ENCODE measurements around the gene VAC14. TPM values are rescaled to one million over a fixed set of nuclear protein-coding genes. Genes with fewer than 3 reads are reported as not detected.

The VAC14 gene
- total RNA-seq, 1 experiment from 2014 or later, result 49.9 TPM

DNA sequence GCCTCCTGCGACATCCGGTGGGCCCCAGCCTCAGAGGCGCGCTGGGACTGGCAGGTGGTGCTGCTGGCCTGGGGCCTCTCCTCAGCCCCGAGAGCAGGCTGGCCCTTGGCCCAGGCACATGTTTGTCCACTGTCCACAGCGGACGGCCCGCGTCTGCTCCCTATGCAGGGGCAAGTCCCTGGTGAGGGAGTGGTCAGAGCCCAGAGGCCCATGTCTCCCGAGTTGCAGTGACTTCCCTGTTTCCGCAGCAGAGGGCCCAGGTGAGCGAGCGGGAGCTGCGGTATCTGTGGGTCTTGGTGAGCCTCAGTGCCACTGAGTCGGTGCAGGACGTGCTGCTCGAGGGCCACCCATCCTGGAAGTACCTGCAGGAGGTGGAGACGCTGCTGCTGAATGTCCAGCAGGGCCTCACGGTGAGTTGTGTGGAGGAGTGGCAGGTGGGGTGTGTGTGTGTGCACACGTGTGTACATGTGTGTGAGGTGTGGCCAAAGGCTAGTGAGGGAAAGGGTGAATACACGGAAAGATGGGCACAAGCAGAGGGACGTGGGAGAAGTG is 144.2 kb downstream of the VAC14 start:
- no peaks in the 10 kb centered on the region for H3K36me3 Mint-ChIP-seq (ENCODE audit: insufficient read depth in 1 of 3, low read depth in 3 of 3)
- H4K8ac ChIP-seq (replicated peaks; ENCODE audit: insufficient read length, low read depth, low read length), result no peak overlapping the region
- H3T11ph ChIP-seq (ENCODE audit: low read length), result no peak overlapping the region
- H3K27me3 Mint-ChIP-seq (ENCODE audit: low read depth), result no peaks in the 10 kb centered on the region; the same call in 1 of the 2 replicates
- H3K4me2 ChIP-seq (ENCODE audit: insufficient read depth, insufficient read length, low read length), result no peak overlapping the region
- H3K23ac ChIP-seq (ENCODE audit: insufficient read length, low read depth, low read length), result no peak overlapping the region
- no peak overlapping the region for H3K4ac ChIP-seq (ENCODE audit: low read depth, low read length)
- no peak overlapping the region for H3K56ac ChIP-seq (ENCODE audit: insufficient read length, low read depth, low read length)
- H2BK12ac ChIP-seq (ENCODE audit: insufficient read length, low read depth, low read length), result no peak overlapping the region
- peaks cover 3% of the 10 kb centered on the region; the same call in 1 of the 2 replicates for H3K4me1 ChIP-seq (ENCODE audit: insufficient read depth, low read length)
- no peak overlapping the region for H2BK120ac ChIP-seq (ENCODE audit: low read depth, low read length, poor library complexity, severe bottlenecking)
- H2BK15ac ChIP-seq (ENCODE audit: low read depth, low read length), result no peak overlapping the region
- no peaks in the 10 kb centered on the region for H4K20me1 ChIP-seq (ENCODE audit: control insufficient read depth, insufficient read depth, insufficient read length)
- H3K27ac Mint-ChIP-seq, result no peak overlapping the region
- H3K14ac ChIP-seq (ENCODE audit: insufficient read depth, low read length), result no peak overlapping the region
- no peak overlapping the region for H3K9ac ChIP-seq (ENCODE audit: extremely low read depth, insufficient read length, low read length)
- H2AFZ ChIP-seq (ENCODE audit: low read length), result no peak overlapping the region
- peaks cover 11 to 18% of the 10 kb centered on the region in 2 experiments for H3K4me1 Mint-ChIP-seq
- no peak overlapping the region for H3K27ac ChIP-seq (ENCODE audit: insufficient read length, low read depth, low read length)
- no peak overlapping the region for H4K5ac ChIP-seq (ENCODE audit: insufficient read length, low read depth, low read length)
- H3K9me3 Mint-ChIP-seq, result no peaks in the 10 kb centered on the region
- no peak overlapping the region for H2BK5ac ChIP-seq (ENCODE audit: insufficient read length, low read length)
- no peaks in the 10 kb centered on the region for H3K27me3 ChIP-seq (ENCODE audit: insufficient read depth, low read length)
- peak; percentile 66 for DNase-seq
- no peaks in the 10 kb centered on the region for H3K79me2 ChIP-seq (ENCODE audit: insufficient read depth, low read length)
- H3K18ac ChIP-seq (ENCODE audit: insufficient read length, low read depth, low read length), result no peak overlapping the region
- no peaks in the 10 kb centered on the region for H3K9me3 ChIP-seq (ENCODE audit: control insufficient read depth, low read depth, low read length)
- TF ChIP-seq, protein P1, sequence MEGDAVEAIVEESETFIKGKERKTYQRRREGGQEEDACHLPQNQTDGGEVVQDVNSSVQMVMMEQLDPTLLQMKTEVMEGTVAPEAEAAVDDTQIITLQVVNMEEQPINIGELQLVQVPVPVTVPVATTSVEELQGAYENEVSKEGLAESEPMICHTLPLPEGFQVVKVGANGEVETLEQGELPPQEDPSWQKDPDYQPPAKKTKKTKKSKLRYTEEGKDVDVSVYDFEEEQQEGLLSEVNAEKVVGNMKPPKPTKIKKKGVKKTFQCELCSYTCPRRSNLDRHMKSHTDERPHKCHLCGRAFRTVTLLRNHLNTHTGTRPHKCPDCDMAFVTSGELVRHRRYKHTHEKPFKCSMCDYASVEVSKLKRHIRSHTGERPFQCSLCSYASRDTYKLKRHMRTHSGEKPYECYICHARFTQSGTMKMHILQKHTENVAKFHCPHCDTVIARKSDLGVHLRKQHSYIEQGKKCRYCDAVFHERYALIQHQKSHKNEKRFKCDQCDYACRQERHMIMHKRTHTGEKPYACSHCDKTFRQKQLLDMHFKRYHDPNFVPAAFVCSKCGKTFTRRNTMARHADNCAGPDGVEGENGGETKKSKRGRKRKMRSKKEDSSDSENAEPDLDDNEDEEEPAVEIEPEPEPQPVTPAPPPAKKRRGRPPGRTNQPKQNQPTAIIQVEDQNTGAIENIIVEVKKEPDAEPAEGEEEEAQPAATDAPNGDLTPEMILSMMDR (conservative IDR thresholded peaks at IDR 0.05), result peak; percentile 38; the same call in 2 of the 3 replicates
- H3K79me1 ChIP-seq (ENCODE audit: insufficient read depth, low read depth, low read length, poor library complexity, severe bottlenecking), result no peaks in the 10 kb centered on the region
- no peaks in the 10 kb centered on the region for H3K23me2 ChIP-seq (ENCODE audit: insufficient read length, low read depth, low read length, poor library complexity, severe bottlenecking)
- H2AK5ac ChIP-seq (ENCODE audit: insufficient read length, low read length), result no peak overlapping the region
- no peak overlapping the region for H4K91ac ChIP-seq (ENCODE audit: insufficient read length, low read depth, low read length)
- no CpG with 5 or more reads among the region's 22 CpGs for WGBS (ENCODE audit: extremely low coverage, insufficient read length, low lambda C conversion rate)
- H2BK20ac ChIP-seq (ENCODE audit: low read depth, low read length, poor library complexity, severe bottlenecking), result no peak overlapping the region
- no peak overlapping the region; a peak in 1 of 5 replicates for H3K4me3 Mint-ChIP-seq
